ENCODE measurements around the gene DNAJC21.

DNAJC21 gene

DNA sequence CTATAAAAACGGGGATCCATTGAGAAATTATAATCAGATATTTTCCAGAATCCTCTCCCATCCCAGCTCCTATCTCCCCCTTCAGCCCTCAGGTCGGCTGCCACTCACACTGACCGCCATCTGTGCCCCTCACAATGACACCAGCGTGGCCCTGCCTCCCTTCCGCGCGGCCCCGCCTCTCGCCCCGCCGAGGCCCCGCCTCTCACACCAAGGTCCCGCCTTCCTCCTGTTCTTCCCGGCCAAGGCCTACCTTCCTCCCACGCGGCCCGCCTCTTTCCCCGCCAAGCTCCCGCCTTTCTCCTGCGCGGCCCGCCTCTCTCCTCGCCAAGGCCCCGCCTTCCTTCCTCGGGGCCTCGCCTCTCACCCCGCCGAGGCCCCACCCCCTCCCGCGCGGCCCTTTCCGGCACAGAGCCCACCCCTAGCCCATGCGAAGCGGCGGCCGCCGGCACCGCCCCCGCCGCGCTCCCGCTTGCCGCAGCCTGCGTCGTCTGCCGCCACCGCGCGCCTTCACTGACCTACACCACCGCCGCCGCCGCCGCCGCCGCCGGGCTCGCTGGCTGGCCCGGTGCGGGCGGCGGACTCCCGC, at the start of gene DNAJC21:
Gene DNAJC21, plus strand, starts transcription at position 426 of the 586 bp plus-strand sequence. CDS start 261 bp downstream, outside the sequence.
- in situ Hi-C loops (cut with HindIII; ENCODE audit: low sequenced_read_pairs) = no loop called here

DNA sequence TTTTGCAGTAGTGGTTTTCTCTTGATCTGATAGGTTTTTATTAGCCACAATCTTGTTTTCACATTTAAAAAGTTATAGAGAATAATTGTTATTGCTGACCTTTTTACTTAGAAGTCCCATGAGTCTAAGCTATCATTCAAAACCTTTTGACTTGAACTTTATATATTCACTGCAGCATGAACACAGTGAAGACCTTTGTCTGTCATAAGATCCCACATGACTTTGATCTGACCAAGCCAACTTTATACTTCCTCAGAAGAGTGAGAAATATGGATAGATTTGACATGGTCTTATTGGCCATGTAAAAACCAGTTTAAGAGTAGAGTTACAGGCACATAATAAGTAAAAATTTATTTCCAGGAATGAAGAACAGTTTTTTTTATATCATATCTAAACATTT, 48.1 kb upstream of the DNAJC21 start:
- in situ Hi-C loops (cut with HindIII; ENCODE audit: low sequenced_read_pairs) = no loop called here

- in situ Hi-C loops (cut with HindIII; ENCODE audit: low sequenced_read_pairs) = no loop called here
Observed at GRCh38 chr5:34886392-34887119, 42.8 kb upstream of the DNAJC21 start.

DNA sequence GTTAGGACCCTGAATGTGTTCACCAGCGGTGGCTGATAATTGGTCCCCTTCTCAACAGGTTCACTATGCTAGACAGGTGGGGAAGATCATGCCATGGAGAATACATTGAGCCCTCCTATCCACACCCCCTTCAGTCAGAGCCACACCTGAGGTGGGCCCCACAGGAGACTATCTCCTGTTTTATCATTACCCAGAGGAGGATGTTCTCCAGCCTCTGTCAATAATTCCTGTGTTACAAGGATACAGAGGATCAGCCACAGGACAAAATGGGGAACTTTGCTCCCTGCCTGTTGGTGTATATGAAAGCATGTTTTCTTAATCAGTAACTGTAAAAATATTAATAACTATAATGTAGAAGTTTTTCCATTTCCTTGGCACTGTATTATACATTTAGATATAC, 40.0 kb upstream of the DNAJC21 start:
- in situ Hi-C loops (cut with HindIII; ENCODE audit: low sequenced_read_pairs) = no loop called here

DNA sequence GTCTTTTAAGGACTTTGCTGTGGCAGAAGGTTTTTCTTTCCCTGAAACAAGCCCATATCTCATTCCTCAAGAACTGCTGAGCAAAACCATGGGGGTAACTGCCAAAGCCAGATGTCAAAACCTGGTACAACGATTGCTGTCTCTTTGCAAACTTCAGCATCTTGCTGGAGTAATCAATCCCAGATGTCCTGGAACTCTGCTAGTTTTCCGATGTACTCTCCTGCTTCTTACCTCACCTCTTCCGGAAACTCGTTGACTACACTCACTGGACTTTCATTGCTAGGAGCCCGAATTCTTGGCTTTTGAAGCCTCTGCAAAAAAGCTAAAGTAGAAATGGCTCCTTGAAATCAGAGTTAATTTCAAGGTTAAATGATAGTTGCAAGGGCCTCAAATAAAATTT, 37.4 kb upstream of the DNAJC21 start:
- in situ Hi-C loops (cut with HindIII; ENCODE audit: low sequenced_read_pairs) = no loop called here

- in situ Hi-C loops (cut with HindIII; ENCODE audit: low sequenced_read_pairs) = no loop called here
Observed at GRCh38 chr5:34892414-34892813, 36.9 kb upstream of the DNAJC21 start.

GRCh38 chr5:34894716-34895115, 34.6 kb upstream of the DNAJC21 start:
- in situ Hi-C loops (cut with HindIII; ENCODE audit: low sequenced_read_pairs) = no loop called here

GRCh38 chr5:34895641-34896419, 33.5 kb upstream of the DNAJC21 start:
- in situ Hi-C loops (cut with HindIII; ENCODE audit: low sequenced_read_pairs) = no loop called here

DNA sequence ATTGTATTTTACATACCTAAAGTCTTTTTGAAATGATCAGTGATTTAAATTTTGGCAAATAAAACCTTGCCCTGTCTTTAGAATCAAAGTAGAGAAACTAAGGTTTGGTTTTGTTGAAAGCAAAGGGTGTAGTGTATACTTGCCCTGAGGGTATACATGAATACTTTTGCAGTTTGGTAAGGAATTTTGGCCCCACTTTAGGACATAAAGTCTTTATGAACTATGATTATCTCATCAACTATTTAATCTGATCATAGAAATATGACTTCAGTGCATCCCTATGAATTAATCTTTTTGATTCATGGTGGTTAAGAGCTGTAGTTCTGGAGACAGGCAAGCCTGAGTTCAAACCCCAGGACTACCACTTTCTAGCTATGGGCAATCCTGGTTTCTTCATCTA, 31.7 kb upstream of the DNAJC21 start:
- in situ Hi-C loops (cut with HindIII; ENCODE audit: low sequenced_read_pairs) = no loop called here

GRCh38 chr5:34898258-34898895, 31.0 kb upstream of the DNAJC21 start:
- in situ Hi-C loops (cut with HindIII; ENCODE audit: low sequenced_read_pairs) = no loop called here

DNA sequence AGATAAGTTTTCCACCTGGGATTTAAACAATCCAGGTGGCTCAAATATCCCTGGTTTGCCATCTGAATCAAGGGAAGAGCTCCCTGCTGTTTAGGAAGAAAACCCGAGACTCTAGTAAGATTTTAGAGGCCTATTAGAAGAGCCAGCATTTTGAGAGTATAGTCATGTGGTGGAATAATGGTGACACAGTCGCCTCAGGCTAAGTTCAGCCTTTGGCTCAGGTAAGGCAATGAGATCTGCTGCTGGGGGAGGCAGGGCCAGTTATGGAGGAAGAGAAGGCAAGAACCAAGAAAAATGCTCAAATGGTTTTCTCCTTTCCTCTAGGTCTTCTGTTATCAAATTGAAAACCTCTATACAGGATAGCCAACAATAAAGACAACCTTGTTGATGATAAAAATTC, 30.3 kb upstream of the DNAJC21 start:
- in situ Hi-C loops (cut with HindIII; ENCODE audit: low sequenced_read_pairs) = no loop called here

DNA sequence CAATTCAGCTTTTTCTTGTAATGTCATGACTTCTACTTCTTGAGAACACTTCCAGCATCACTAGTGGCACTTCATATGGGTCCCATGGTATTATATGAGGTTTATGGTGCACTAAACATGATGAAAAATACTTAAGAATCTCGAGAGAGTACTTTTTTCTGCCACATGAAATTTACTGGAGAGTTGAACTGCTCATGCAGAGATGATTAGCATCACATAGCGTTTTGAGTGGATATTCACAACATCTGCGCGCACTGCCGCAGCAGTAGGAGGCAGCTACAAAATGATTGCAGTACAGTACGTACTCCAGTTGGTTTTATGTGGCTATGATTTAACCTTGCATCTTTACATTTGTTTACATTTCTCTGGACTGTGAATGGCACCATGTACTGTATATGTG, 28.7 kb upstream of the DNAJC21 start:
- in situ Hi-C loops (cut with HindIII; ENCODE audit: low sequenced_read_pairs) = no loop called here

- in situ Hi-C loops (cut with HindIII; ENCODE audit: low sequenced_read_pairs) = no loop called here
Observed at GRCh38 chr5:34903260-34903659, 26.1 kb upstream of the DNAJC21 start.

DNA sequence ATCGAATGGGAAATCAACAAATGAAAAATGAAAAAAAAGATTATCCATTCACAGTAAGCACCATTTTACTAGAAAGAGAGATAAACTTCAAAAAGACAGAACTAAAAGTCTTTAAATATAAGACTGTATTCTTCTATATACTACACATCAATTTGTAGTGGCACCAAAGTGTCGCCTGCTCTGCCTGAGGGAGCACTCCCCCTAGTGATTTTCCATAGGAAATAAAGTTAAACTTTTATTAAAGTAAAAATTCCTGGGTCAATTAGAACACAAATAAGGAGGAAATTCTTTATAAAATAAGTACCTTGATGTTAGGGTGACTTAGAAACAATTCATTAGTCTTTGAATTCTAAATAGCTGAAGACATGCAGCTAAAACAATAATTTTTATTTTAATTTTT, 23.8 kb upstream of the DNAJC21 start:
- in situ Hi-C loops (cut with HindIII; ENCODE audit: low sequenced_read_pairs) = no loop called here

DNA sequence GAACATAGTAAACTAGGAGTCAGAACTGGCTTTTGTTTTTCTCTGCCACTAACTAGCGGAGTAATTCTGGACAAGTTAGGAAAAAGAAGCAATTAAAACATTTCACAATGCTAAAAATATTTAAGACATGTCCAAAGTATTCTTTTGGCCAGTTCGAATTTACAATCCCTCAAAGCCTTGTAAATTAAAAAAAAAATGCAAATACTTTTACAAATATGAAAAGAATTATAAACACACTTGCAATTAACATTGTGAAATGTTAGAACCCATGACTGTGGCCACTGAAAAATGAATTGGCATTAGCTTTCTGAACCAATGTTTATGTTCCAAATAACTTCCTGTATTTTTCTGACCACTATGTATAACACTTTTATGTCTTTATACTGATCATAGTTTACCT, 16.3 kb upstream of the DNAJC21 start:
- in situ Hi-C loops (cut with HindIII; ENCODE audit: low sequenced_read_pairs) = no loop called here

DNA sequence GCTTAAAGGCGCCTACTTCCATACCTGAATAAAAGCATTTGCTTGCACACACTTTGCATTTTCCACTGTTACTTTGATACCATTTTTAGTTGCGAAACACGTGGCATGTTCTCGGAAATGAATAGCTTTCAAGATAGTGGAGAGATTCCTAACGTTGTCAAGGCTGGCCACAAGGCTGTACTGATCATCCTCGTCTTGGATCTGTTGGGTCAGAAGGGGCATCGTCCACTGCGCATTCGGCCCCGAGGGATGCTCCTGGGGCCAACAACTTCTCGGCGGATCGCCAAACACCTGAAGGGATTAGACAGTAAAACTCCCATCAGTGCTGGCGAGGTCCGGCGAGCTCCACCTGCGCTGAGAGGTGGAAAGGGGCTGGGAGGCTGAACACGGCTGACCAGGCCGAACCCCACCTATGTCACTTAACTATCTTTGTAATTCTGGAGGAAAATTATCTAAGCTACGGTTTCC, 14.7 kb upstream of the DNAJC21 start:
- in situ Hi-C loops (cut with HindIII; ENCODE audit: low sequenced_read_pairs) = no loop called here

DNA sequence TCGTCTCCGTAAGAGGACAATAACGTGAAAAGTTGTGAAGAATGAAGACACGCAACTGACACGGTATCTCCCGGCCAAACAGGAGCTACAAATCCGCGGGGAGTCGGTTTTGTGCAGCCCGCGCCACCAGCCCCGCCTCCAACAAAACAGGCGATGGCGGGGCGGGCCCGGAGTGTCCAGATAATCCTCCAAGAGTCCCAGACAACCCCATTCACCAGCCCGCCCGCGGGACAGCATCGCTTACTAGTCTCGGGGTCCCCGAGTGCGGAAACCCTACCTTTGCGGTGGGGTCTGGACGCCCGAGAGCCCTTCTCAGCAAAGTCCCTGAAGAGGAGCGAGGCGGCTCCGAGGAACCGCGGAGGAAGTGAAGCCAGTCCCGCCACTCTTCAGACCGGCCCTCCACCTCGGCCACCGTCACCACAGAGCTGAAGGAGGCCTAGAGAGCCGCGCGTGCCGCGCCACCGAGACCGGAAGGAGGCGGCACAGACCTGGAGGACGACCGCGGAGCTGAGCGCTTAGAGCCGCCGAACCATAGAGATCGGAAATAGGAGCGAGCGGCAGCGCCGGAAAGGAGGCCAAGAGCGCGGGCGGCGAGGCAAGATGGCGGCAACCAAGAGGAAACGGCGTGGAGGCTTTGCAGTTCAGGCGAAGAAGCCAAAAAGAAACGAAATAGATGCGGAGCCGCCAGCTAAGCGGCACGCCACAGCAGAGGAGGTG, 14.1 kb upstream of the DNAJC21 start, which contains the start of the genes BRIX1 and RAD1:
Gene BRIX1, plus strand, starts transcription at position 573 of the 717 bp plus-strand sequence. Its CDS starts 28 bp downstream, at position 601.
Gene RAD1, minus strand, starts transcription at position 366 of the 717 bp plus-strand sequence. CDS start 612 bp downstream, outside the sequence.
- in situ Hi-C loops (cut with HindIII; ENCODE audit: low sequenced_read_pairs) = no loop called here

DNA sequence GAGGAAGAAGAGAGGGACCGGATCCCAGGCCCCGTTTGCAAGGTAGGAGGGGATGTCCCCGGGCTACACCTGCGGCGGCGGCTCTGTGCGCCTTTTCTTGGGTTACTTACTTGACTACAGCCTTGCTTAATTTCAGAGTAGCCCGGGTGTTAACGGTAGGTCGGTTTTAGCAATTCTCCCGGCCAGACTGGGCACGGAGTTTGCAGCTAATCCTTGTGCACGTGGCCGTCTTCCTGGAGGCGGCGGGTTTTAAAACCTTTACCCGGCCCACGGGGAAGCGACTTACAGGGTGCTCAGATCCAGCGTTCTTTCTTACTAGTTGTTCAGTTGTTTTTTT, 13.5 kb upstream of the DNAJC21 start:
- in situ Hi-C loops (cut with HindIII; ENCODE audit: low sequenced_read_pairs) = no loop called here

DNA sequence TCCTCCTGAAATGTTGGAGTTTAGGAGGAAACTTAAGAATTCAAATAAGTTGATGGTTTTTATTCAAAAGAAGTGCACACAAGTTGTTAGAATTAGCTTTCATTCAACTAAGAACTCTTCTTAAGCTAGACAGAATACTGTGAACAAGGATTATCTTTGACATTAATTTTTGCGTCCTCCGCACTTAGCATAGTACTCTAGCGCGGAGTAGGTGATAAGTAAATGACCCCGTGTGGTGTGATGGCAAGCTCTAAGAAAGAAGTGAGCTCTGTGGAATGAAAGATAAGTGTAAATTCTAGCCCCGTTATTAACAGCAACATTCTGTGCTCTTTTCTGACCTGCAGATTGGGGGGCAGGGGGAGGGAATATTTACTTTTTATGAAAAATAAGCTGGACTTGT, 12.8 kb upstream of the DNAJC21 start:
- in situ Hi-C loops (cut with HindIII; ENCODE audit: low sequenced_read_pairs) = no loop called here

DNA sequence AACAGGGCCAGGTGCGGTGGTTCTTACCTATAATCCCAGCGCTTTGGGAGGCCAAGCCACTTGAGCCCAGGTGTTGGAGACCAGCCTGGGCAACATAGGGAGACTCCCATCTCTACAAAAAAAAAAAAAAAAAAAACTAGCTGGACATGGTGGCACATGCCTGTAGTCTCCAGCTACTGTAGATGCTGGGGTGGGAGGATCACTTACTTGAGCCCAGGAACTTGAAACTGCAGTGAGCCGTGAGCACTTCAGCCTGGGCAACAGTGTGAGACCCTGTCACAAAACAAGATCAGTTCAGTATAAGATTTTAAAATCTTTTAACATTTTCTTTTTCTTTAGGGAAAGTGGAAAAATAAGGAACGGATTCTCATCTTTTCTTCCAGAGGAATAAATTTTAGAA, 11.3 kb upstream of the DNAJC21 start:
- in situ Hi-C loops (cut with HindIII; ENCODE audit: low sequenced_read_pairs) = no loop called here

GRCh38 chr5:34919077-34919476, 10.3 kb upstream of the DNAJC21 start:
- in situ Hi-C loops (cut with HindIII; ENCODE audit: low sequenced_read_pairs) = no loop called here
